HepG2 (cell line): ENCODE results near the gene CAPN12. TPM values are rescaled to one million over a fixed set of nuclear protein-coding genes. Genes with fewer than 3 reads are reported as not detected.

Experiments
- ATAC-seq: fragments of 200-7000 bp; cut with Tn5 transposase; 3 replicates; pipeline ENCODE4 v1.9.1; 2020; ENCODE audit warnings: mild to moderate bottlenecking, moderate library complexity
- Bru-seq: library from RNA; stranded (reverse); fragments of 400-500 nt; gene quantifications from one replicate; lab custom pipeline; 2021; lab: Mats Ljungman, UMichigan
- BruChase-seq, 2 experiments: library from RNA; stranded (reverse); fragments of 400-500 nt; gene quantifications; one replicate each; lab custom pipeline; 2021; lab: Mats Ljungman, UMichigan
- BruUV-seq: library from RNA; stranded (reverse); fragments of 400-500 nt; replicated peaks from 2 replicates; lab custom pipeline; 2021; lab: Mats Ljungman, UMichigan
- CTCF ChIA-PET: fragments of 300-600 bp; formaldehyde crosslinking; extraction: SDS; loops from one replicate; lab custom pipeline; 2021; ENCODE audit warnings: low total read pairs, inconsistent platforms, low intra/inter-chr PET ratio; lab: Yijun Ruan, JAX
- POLR2A ChIA-PET: fragments of 350-600 bp; sonication (Branson Sonifier 250); formaldehyde crosslinking; loops from one replicate; lab custom pipeline; 2020; ENCODE audit warnings: antibody characterized with exemption, inconsistent platforms; lab: Yijun Ruan, JAX
- DNase-seq: peaks from one replicate; pipeline ENCODE4 v3.0.0-alpha.2; 2015; ENCODE audit warnings: low spot score
- FAIRE-seq: peaks from 3 replicates; lab custom pipeline; 2011; peaks lifted over from hg19 to GRCh38; lab: Jason Lieb, UNC
- H2AFZ ChIP-seq: one replicate; pipeline ENCODE4 v1.6.1; 2011; ENCODE audit warnings: low read length, inconsistent platforms
- H3K27ac ChIP-seq: fragments of 300-600 bp; 3 replicates; pipeline ENCODE4 v1.8.0; 2011; ENCODE audit warnings: mixed run types, mild to moderate bottlenecking, mixed read lengths, low read length, inconsistent platforms; ENCODE audit not compliant: insufficient read depth; ENCODE audit errors: extremely low read length
- H3K27me3 ChIP-seq, 2 experiments: fragments of 200-600 bp in 1 of 2; 2 replicates in 1 of 2; 3 replicates in 1 of 2; pipeline versions ENCODE4 v1.6.0 to v1.8.0; 2011; ENCODE audit warnings: low read length in 2 of 2, mild to moderate bottlenecking in 2 of 2, moderate library complexity in 2 of 2, inconsistent platforms in 1 of 2; ENCODE audit not compliant: insufficient read depth in 2 of 2, control insufficient read depth in 1 of 2
- H3K36me3 ChIP-seq, 2 experiments: fragments of 200-600 bp in 1 of 2; replicated peaks in 1 of 2; 2 replicates in 1 of 2; 3 replicates in 1 of 2; pipeline versions ENCODE4 v1.5.1 to v1.8.0; 2011; ENCODE audit warnings: low read length in 2 of 2, inconsistent platforms in 1 of 2; ENCODE audit not compliant: insufficient read depth in 2 of 2, control insufficient read depth in 1 of 2
- H3K4me1 ChIP-seq: 2 replicates; pipeline ENCODE4 v1.5.1; 2012; ENCODE audit warnings: low read length, inconsistent platforms; ENCODE audit not compliant: insufficient read depth
- H3K4me2 ChIP-seq: 2 replicates; pipeline ENCODE4 v1.6.0; 2011; ENCODE audit warnings: low read depth, low read length, inconsistent platforms
- H3K4me3 ChIP-seq, 3 experiments: fragments of 200-600 bp in 1 of 3; sonication (generic), shearing (Covaris generic) in 1 of 3; replicated peaks in 1 of 3; 2 replicates each; pipeline ENCODE4 v1.5.1; 2011 to 2016; ENCODE audit warnings: low read length in 3 of 3, inconsistent platforms in 2 of 3, low read depth in 2 of 3, mild to moderate bottlenecking in 2 of 3, control low read depth in 1 of 3, mixed read lengths in 1 of 3; ENCODE audit not compliant: insufficient read depth in 1 of 3
- H3K79me2 ChIP-seq: one replicate; pipeline ENCODE4 v1.6.1; 2011; ENCODE audit warnings: low read length, inconsistent platforms; ENCODE audit not compliant: insufficient read depth
- H3K9ac ChIP-seq: 2 replicates; pipeline ENCODE4 v1.6.0; 2011; ENCODE audit warnings: mild to moderate bottlenecking, low read depth, low read length, inconsistent platforms; ENCODE audit not compliant: insufficient read depth
- H3K9me3 ChIP-seq: 2 replicates; pipeline ENCODE4 v1.5.1; 2012; ENCODE audit warnings: mild to moderate bottlenecking, low read length
- H4K20me1 ChIP-seq: 2 replicates; pipeline ENCODE4 v1.6.0; 2011; ENCODE audit warnings: inconsistent platforms, mild to moderate bottlenecking, low read length, moderate library complexity; ENCODE audit not compliant: insufficient read depth
- CHCHD3 ChIP-seq: sonication (generic); formaldehyde crosslinking; IDR thresholded peaks from 2 replicates; pipeline ENCODE4 v1.8.0; 2022; ENCODE audit warnings: mild to moderate bottlenecking, missing genetic modification reagents, moderate library complexity
- IKZF1 ChIP-seq: fragments of 450-650 bp; IDR thresholded peaks from 2 replicates; pipeline ENCODE4 v1.7.1; 2016
- LCORL ChIP-seq, 2 experiments: fragments of 450-650 bp in 1 of 2; sonication (generic) in 1 of 2; formaldehyde crosslinking in 1 of 2; IDR thresholded peaks; 2 replicates each; pipeline versions ENCODE4 v1.5.0 to v1.6.1; 2017 to 2020; ENCODE audit warnings: antibody characterized with exemption in 1 of 2, missing genetic modification reagents in 1 of 2
- RELA ChIP-seq: sonication (generic); formaldehyde crosslinking; IDR thresholded peaks from 2 replicates; pipeline ENCODE4 v1.4.0; 2020; ENCODE audit warnings: missing genetic modification reagents
- ZBTB7A ChIP-seq: sonication (generic); formaldehyde crosslinking; IDR thresholded peaks from 2 replicates; pipeline ENCODE4 v1.8.0; 2022; ENCODE audit warnings: mild to moderate bottlenecking, missing genetic modification reagents
- ZMYM3 ChIP-seq: sonication (generic); formaldehyde crosslinking; IDR thresholded peaks from 2 replicates; pipeline ENCODE4 v1.5.1; 2020; ENCODE audit warnings: mild to moderate bottlenecking, missing genetic modification reagents
- ZNF34 ChIP-seq: sonication (generic); formaldehyde crosslinking; IDR thresholded peaks from 2 replicates; pipeline ENCODE4 v1.4.0; 2020; ENCODE audit warnings: mild to moderate bottlenecking, missing genetic modification reagents, borderline replicate concordance
- WGBS: methylation state at CpG from one replicate; pipeline ENCODE4 v1.1.6; 2017; ENCODE audit warnings: low lambda C conversion rate; 5-methylcytosine and 5-hydroxymethylcytosine counted together
- in situ Hi-C: cut with HindIII; loops from 2 replicates; pipeline ENCODE4 v1.10.0; 2017; ENCODE audit warnings: low pct_unique_long_range_greater_than_20kb; ENCODE audit not compliant: extremely low pct_ligation_motif_present
- intact Hi-C: fragments of 100-400 bp; cut with micrococcal nuclease; formaldehyde crosslinking; loops from one replicate; pipeline ENCODE4 v1.10.0; 2022; ENCODE audit not compliant: unreplicated experiment
- long read RNA-seq, 2 experiments: library from RNA in 1 of 2; library from polyadenylated mRNA in 1 of 2; stranded (forward) in 1 of 2; unstranded in 1 of 2; transcript quantifications; one replicate each; pipeline ENCODE4 v2.0.0, GENCODE V29; 2019 to 2022
- polyA minus RNA-seq, 3 experiments: library from RNA; depleted of rRNA, polyadenylated mRNA; stranded (reverse); fragments of >200 nt; gene quantifications; 2 replicates each; pipeline ENCODE4 v1.2.3, GENCODE V29; 2011; ENCODE audit warnings: low replicate concordance in 1 of 3
- polyA plus RNA-seq, 8 experiments: library from polyadenylated mRNA; depleted of rRNA in 3 of 8; stranded (reverse) in 7 of 8; unstranded in 1 of 8; fragments of >200 nt; fragmentation: Illumina TruSeq in 4 of 8; extraction: Trizol in 4 of 8; gene quantifications; 2 replicates each; pipeline versions ENCODE4 v1.2.1 to v1.2.3, GENCODE V29; 2011 to 2016; ENCODE audit warnings: low read depth in 4 of 8, missing spikeins in 1 of 8, mixed read lengths in 1 of 8; ENCODE audit not compliant: insufficient read depth in 1 of 8
- total RNA-seq, 5 experiments: library from RNA; depleted of rRNA; stranded (reverse); fragments of >200 nt; fragmentation: Illumina TruSeq; extraction: Trizol; gene quantifications; 2 replicates each; pipeline ENCODE4 v1.2.3, GENCODE V29; 2016; ENCODE audit warnings: low read depth in 1 of 5

CAPN12 gene, protein sequence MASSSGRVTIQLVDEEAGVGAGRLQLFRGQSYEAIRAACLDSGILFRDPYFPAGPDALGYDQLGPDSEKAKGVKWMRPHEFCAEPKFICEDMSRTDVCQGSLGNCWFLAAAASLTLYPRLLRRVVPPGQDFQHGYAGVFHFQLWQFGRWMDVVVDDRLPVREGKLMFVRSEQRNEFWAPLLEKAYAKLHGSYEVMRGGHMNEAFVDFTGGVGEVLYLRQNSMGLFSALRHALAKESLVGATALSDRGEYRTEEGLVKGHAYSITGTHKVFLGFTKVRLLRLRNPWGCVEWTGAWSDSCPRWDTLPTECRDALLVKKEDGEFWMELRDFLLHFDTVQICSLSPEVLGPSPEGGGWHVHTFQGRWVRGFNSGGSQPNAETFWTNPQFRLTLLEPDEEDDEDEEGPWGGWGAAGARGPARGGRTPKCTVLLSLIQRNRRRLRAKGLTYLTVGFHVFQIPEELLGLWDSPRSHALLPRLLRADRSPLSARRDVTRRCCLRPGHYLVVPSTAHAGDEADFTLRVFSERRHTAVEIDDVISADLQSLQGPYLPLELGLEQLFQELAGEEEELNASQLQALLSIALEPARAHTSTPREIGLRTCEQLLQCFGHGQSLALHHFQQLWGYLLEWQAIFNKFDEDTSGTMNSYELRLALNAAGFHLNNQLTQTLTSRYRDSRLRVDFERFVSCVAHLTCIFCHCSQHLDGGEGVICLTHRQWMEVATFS
- total RNA-seq (2016; rRNA removed; fragmentation: Illumina TruSeq; extraction: Trizol), result 0.62 and 1.6 TPM in 2 replicates
- 1.0 and 1.2 TPM in 2 replicates for total RNA-seq (2016; cell fraction: cytosol; rRNA removed; fragmentation: Illumina TruSeq; extraction: Trizol; ENCODE audit: low read depth)
- total RNA-seq (2016; cell fraction: insoluble cytoplasmic fraction; rRNA removed; fragmentation: Illumina TruSeq; extraction: Trizol), result 0.30 and 1.3 TPM in 2 replicates
- total RNA-seq (2016; cell fraction: membrane; rRNA removed; fragmentation: Illumina TruSeq; extraction: Trizol), result 0.49 and 0.59 TPM in 2 replicates
- 2.3 and 2.9 TPM in 2 replicates for total RNA-seq (2016; cell fraction: nucleus; rRNA removed; fragmentation: Illumina TruSeq; extraction: Trizol)
- 13.6 and 20.4 TPM in 2 replicates for polyA plus RNA-seq (2011; rRNA removed)
- polyA plus RNA-seq (2011; cell fraction: cytosol; rRNA removed), result 3.4 and 3.8 TPM in 2 replicates
- 230 and 249 TPM in 2 replicates for polyA plus RNA-seq (2011; cell fraction: nucleus; rRNA removed)
- polyA plus RNA-seq (2012), result 8.4 and 11.4 TPM in 2 replicates
- 0.35 and 0.73 TPM in 2 replicates for polyA plus RNA-seq (2016; cell fraction: cytosol; fragmentation: Illumina TruSeq; extraction: Trizol; ENCODE audit: low read depth)
- polyA plus RNA-seq (2016; cell fraction: insoluble cytoplasmic fraction; fragmentation: Illumina TruSeq; extraction: Trizol; ENCODE audit: low read depth), result 0.66 and 0.96 TPM in 2 replicates
- polyA plus RNA-seq (2016; cell fraction: membrane; fragmentation: Illumina TruSeq; extraction: Trizol; ENCODE audit: low read depth), result 0.66 and 0.81 TPM in 2 replicates
- polyA plus RNA-seq (2016; cell fraction: nucleus; fragmentation: Illumina TruSeq; extraction: Trizol; ENCODE audit: insufficient read depth, low read depth), result 16.2 and 18.9 TPM in 2 replicates
- polyA minus RNA-seq (2011; rRNA and poly(A)+ RNA removed; ENCODE audit: low replicate concordance), result 4.4 TPM in 1 of 2 replicates, not detected in the other
- polyA minus RNA-seq (2011; cell fraction: cytosol; rRNA and poly(A)+ RNA removed), result 0.69 and 2.0 TPM in 2 replicates
- 10.0 and 11.6 TPM in 2 replicates for polyA minus RNA-seq (2011; cell fraction: nucleus; rRNA and poly(A)+ RNA removed)
- Bru-seq, nascent RNA, result percentile 45 among the genes with signal in this experiment
- percentile 54 among the genes with signal in this experiment for BruChase-seq, experiment 1, labeled RNA remaining after a 6-hour chase
- percentile 50 among the genes with signal in this experiment for BruChase-seq, experiment 2, labeled RNA remaining after a 2-hour chase
- long read RNA-seq, experiment 1, partial matches to known transcripts, result 3 of 4 reads
- long read RNA-seq, experiment 1, other reads (novel, unspliced or antisense), result 1 of 4 reads
- long read RNA-seq, experiment 2, result 0 reads

DNA sequence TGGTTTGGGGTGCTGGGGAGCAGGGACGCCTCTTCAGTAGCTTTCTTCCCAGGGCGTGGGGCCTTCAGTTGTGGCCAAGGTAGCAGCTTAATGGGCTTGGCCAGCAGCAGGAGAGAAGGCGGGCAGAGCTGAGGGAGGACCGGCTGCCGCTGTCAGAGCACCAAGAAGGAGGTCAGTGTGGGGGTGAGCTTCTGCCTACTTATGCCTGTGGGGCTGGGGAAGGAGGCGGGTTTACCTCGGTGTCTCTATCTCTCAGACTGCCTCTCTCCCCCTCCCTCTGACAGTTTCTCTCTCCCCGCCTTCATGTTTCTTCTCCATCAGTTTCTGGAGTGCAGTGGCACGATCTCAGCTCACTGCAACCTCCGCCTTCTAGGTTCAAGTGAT lies at the start of gene CAPN12:
CAPN12 (minus strand) TSS at position 177 of the 384 bp plus-strand sequence. CDS start 309 bp downstream, outside the sequence.
- Histone ChIP-seq H2AFZ (no peak within 1 kb of the TSS), H3K9me3 (no peaks in the 10 kb centered on the region), H3K4me3 (no peak within 1 kb of the TSS; a peak in 1 of 6 replicates), H3K4me1 (peaks cover 31% of the 10 kb centered on the region), H3K36me3 (no peaks in the 10 kb centered on the region), H3K27me3 (no peaks in the 10 kb centered on the region), H3K27ac (no peak within 1 kb of the TSS), H4K20me1 (no peaks in the 10 kb centered on the region), H3K9ac (0 out of 2 replicates have a peak within 1 kb of the TSS, but pooled peaks have one; percentile 29)
- ChIA-PET CTCF (no interaction called here), POLR2A (interaction anchor here (0.7 to 1.0 kb wide), 2 partner anchors 78 to 187 kb away, joined by 3 read pairs; partner anchors contain the start of genes MRPS12 and SARS2)
- DNase-seq (no peak), FAIRE-seq (no peak), ATAC-seq (no peak)
- 86% methylated on average over 10 of the region's 10 CpGs for WGBS
- intact Hi-C loops, result no loop called here
- TF ChIP-seq IKZF1, result no peak
- TF ChIP-seq RELA (CRISPR knock-in tag), result no peak
- TF ChIP-seq ZMYM3 (CRISPR knock-in tag), result peak; percentile 45
- TF ChIP-seq ZBTB7A (CRISPR knock-in tag), result 0 out of 2 replicates have a peak, but pooled peaks have one; percentile 36
- no peak for TF ChIP-seq CHCHD3 (CRISPR knock-in tag)
- no peak for TF ChIP-seq ZNF34 (CRISPR knock-in tag)
- TF ChIP-seq LCORL (IDR thresholded peaks at IDR 0.05), result no peak
- TF ChIP-seq LCORL (CRISPR knock-in tag; IDR thresholded peaks at IDR 0.05), result no peak
- TF ChIP-seq, all 625 proteins: peak for 2
- Histone ChIP-seq H3K79me2 (no peaks in the 10 kb centered on the region), H3K4me2 (no peak within 1 kb of the TSS)
- no TSS peak for BruUV-seq
- in situ Hi-C loops, result loop anchor here (5.0 to 25.0 kb wide), 2 partner anchors 88 to 168 kb away; partner anchors contain the start of genes CCER2 and ECH1
